NOMO-1 treated with dmso at 0.1 percent for 144 hours (cell line): ENCODE data around the gene BCAR3.

ENCODE experiments used
- DNase-seq: peaks from one replicate; lab custom pipeline; 2025; ENCODE audit not compliant: unreplicated experiment; lab: John Stamatoyannopoulos, UW

BCAR3 gene

DNA sequence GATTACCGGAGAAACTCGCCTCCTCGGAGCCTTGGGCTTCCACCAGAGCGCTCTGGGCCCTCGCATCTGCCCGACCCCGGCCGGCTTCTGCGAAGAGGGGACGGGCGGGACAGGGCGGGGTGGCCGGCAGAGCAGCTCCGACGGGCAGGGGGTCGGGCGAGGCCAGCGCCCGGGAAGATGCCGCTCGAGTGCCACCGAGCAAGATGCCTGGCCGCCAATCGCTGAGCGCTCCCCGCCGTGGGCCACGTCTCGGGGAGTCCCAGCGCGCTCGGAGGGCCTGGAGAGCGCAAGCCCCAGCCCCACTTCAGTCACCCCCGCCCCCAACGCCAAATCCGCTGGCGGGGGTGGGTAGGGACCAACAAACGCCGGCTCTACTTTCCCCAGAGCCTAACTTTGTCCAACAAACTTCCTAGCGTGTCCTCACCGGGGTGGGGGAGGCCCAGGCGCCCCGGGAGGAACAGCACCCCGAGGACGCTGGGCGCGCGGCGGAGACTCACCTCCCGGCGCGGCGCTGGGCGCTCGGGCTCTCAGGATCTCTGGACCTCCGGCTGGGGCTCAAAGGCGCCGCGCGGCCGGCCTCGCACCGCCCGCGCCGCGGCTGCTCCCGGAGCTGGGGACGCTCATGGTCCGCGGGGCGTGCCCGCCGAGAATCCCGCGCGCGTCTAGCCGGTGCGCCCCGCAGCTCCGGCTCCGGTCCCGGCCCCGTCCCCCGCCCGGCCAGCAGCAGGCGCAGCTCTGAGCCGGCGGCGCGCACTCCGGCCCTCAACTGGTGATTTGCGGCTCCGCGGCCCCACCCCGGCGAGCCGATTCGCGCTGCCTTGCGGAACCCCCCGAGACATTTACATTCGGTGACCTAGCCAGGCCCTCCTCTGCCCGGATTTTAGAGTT is at the start of gene BCAR3:
Gene BCAR3, minus strand, starts transcription at position 737 of the 888 bp plus-strand sequence. CDS start 6,907 bp downstream, outside the sequence.
- peak; percentile 35 for DNase-seq

GRCh38 chr1:93730621-93731020 is 49.0 kb upstream of the BCAR3 start:
- no peak for DNase-seq

- no peak for DNase-seq
Observed at GRCh38 chr1:93729906-93730305, 48.3 kb upstream of the BCAR3 start.

DNA sequence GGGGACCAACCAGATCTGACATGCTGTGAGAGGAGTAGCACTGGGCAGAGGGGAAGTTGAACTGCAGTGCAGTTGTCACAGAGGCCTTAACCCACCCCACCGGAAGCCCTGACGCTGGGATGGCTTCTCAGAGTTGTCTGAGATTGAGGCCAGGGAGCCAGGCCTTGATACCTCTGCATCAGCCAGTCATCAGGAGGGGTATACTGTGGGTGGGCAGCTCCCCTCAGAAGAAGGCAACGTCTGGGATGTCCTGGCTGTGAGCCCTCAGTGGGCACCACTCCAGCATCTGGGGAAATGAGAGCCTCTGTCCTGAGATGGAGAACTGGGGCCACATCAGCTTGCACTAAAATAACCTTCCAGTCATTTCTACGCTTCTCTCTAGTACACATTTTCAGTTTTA is 47.9 kb upstream of the BCAR3 start:
- DNase-seq, result no peak

DNA sequence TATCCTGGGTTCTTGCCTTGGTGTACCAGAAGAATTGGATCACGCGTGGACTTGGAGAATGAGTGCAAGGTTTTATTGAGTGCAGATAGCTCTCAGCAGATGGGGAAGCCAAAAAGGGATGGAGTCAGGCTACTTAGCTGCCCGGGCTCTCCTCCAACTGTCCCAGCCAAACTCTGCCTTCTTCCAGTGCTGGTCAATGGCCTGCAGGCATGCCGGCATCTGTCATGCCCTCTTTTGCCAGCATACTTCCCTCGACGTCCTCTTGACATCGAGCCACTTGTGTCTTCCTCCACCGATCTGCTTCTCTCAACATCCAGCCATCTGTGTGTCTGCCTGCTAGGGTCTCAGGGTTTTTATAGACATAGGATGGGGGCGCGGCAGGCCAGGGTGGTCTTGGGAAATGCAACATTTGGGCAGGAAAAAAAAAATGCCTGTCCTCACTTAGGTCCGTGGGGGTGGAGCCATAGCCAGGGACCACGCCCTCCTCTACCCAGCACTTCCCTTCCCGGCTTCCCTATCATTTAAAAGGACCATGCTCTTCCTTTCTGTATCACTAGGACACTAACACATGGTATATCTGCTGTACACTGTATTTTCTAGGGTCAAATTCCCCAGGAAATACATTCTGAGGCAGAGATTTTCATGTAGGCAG is 47.0 kb upstream of the BCAR3 start:
- DNase-seq, result no peak

- no peak for DNase-seq
Observed at GRCh38 chr1:93723733-93724270, 42.2 kb upstream of the BCAR3 start.

DNA sequence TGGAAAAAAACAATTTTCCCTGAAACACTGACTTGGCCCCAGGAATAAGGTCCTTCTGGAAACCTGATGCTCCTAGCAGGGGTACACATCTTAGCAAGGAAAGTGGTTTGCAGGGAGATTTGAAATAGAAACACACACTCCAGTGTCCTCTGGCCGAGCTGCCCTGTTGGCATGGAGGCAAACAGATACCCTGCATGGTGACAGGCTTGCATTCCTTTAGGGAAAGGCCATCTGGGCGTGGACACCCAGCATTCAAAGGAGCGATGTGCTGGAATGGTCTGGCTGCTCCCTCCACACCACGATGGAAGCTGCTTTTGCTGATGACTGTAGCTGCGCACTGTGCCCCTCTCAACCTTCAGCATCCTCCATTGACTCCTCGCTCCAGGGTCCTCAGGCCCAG is 41.5 kb upstream of the BCAR3 start:
- no peak for DNase-seq

- no peak for DNase-seq
Observed at GRCh38 chr1:93722081-93723031, 40.7 kb upstream of the BCAR3 start.

DNA sequence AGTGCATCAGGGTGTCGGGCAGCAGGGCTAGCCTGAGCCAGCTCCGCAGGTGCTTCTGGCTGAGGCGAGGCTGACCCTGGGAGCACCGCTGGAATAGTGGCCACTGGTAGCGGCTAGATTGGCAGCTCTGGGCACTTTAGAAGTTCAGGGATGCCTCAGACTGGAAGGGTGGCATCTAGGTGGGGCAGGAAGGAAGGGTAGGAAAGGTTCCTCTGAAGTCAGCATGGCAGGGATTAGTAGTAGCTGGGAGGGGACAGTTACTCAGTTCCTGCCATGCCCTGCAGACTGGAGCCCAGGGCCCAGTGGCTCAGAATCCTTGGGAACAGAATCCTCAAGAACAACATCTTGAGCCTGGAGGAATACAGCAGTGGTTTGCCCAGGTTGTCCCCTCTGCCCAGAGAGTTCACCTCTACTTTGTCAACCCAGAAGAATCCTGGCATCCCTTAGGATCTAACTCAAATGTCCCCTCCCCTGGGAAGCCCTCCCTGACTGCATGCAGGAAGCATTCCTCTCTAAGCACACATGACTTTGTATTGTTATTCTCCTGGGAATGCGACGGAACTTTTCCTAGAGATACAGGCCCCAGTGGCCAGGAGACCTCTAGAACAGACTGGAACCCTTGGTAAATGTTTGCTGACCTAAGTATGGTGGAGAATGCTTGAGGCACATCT is 39.5 kb upstream of the BCAR3 start:
- DNase-seq, result no peak

GRCh38 chr1:93717640-93718039 is 36.0 kb upstream of the BCAR3 start:
- DNase-seq, result no peak

DNA sequence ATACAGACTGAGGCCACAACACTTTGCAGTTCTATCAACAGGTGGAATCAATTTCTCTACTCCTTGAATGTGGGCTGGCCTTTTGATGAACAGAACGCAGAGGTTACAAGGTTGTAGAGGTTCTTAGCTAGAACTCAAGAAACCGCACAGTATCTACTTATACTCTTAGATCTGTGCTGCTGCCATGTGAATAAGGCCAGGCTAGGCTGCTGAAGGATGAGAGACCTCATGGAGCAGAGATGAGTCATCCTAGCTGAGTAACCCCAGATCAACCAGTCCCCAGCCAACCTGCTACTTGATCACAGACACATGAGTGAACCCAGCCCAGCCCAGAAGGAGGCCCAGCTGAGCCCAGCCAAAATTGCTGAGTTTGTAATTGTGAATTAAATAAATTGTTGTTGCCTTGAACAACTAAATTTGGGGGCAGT is 35.3 kb upstream of the BCAR3 start:
- DNase-seq, result no peak

GRCh38 chr1:93716163-93716562 is 34.5 kb upstream of the BCAR3 start:
- no peak for DNase-seq

DNA sequence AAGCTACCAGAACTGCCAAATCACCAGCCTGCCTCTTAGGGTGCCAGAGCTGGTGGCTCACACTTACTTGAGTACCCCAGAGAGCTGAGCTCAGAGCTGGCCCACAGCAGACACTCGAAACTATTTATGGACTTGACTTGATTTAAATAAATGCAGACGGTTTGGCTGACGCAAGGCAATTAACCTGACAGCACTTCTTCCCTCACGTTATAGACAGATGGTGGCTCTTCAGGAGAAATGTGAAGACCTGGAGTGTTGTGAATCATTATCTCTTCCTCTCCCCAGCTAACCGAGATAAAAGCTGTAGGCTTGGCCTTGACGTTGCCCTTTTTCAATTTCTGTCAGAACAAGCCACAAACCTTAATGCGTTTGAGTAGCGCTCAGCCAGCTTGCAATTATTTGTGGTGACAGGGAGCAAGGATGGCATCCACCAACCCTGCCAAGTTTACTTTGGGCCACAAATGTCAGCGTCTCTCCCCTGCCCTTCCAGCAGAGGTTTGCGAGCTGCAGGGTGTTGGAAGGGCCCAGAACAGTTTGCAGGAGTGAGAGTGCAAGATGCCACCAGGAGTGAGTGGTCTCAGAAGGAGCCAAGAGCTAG is 34.0 kb upstream of the BCAR3 start:
- peak; percentile 53 for DNase-seq

DNA sequence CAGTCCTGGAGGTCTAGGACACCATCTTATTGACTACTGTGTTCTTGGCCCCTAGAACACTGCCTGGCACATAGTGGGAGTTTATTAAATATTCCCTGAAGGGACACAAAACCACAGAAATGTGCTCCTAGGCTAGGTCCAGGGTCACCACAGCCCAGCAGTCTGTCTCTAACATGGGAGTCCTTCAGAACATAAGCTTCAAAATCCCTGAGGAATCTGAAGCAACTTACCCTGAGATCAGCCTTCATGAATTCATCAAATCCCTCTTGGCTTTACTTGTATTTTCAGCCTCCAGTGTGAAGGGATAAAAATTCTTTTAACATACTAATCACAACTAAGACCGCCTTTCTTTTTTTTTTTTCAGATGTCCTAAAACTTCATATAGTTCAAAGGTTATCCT is 32.7 kb upstream of the BCAR3 start:
- DNase-seq, result no peak

GRCh38 chr1:93713341-93713740 is 31.7 kb upstream of the BCAR3 start:
- DNase-seq, result no peak

DNA sequence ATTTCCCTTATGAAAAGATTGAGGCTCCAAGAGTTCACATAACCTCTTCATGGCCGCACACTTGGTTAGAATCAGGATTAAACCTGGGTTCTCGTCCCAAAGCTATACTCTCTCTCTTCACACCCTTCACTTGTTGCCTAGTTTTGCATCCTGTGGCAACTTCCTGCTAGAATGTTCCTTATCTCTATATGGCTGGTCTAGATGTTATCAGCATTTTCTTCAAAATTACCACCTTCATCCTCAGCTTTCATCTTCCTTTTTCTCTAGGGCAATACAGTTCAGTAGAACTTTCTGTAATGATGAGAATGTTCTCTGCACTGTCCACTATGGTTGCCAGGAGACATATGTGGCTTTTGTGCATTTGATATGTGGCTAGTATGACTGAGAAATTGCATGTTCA is 31.1 kb upstream of the BCAR3 start:
- DNase-seq, result no peak

GRCh38 chr1:93710499-93711453 is 29.1 kb upstream of the BCAR3 start:
- DNase-seq, result no peak

DNA sequence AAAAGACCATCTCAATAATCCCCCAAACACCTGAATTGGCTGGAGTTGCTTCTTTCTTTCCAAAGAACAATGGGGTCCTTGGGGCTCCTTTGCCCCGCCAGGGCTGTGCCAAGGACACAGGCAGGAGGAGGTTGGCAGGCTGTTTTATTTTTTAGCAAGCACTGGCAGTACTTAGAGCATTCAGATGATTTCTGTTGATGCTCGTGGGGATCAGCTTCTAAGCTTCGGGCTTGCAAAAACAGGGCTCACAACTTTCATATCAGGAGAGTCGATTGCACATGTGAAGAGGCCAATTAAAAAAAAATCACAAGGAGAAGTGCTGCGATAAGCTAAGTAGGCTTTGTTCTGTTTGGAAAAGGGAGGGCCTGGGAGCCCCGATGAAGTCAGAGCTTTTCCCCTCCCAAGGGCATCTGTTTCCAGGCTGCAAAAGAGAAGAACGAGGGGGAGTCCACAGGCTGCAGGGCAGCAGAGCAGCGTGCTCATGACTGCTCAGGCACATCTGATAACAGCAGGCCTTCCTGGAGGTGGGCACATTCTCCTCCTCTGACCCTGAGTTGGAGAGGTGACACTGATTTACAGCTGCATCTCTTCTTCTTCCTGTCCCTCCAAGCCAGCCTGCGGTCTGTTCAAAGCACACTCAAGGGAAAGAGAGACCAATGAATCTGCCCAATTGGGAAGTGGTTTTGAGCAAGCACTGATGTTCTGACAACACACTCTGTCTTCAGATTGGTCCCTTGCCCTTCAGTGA is 27.3 kb upstream of the BCAR3 start:
- DNase-seq, result peak; percentile 72
